IPS-15b (cell line): ENCODE data around the gene BCAP31.
"Not testable (repeated sequence)": the region's sequence is repeated elsewhere in the genome, so short reads cannot be mapped to it uniquely, and the experiment has no call there.

Experiments
- H3K27me3 ChIP-seq: one replicate; pipeline ENCODE4 v1.6.1; 2013; ENCODE audit warnings: low read length; ENCODE audit not compliant: control insufficient read depth, insufficient read depth
- H3K36me3 ChIP-seq: one replicate; pipeline ENCODE4 v1.6.1; 2013; ENCODE audit warnings: low read length; ENCODE audit not compliant: control insufficient read depth, insufficient read depth
- H3K4me1 ChIP-seq: one replicate; pipeline ENCODE4 v1.6.1; 2013; ENCODE audit warnings: mild to moderate bottlenecking, low read length; ENCODE audit not compliant: control insufficient read depth, insufficient read depth
- H3K4me3 ChIP-seq: one replicate; pipeline ENCODE4 v1.5.1; 2013; ENCODE audit warnings: low read depth, low read length
- H3K9ac ChIP-seq: one replicate; pipeline ENCODE4 v1.6.1; 2013; ENCODE audit warnings: low read depth, mild to moderate bottlenecking, low read length
- H3K9me3 ChIP-seq: one replicate; pipeline ENCODE4 v1.6.1; 2013; ENCODE audit warnings: mild to moderate bottlenecking, low read length; ENCODE audit not compliant: control insufficient read depth, insufficient read depth

BCAP31 gene

DNA sequence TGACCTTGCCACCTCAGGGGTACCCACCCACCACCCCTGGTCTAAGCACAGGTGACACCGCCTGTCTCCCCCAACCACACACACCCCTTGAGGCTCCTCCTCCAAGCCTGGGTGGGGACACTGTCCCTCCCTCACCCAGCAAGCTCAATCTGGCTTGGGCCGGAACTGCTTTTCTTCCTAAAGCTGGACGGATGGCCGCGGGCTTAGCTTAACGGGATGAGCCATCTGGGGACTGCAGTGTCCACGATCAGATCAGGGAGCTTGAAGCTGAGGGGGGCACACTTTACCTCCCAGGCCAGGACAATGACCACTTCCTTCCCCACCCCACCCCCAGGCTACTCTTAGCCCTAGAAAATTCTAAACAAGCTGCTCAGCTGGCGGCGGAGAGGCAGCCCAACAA is 37.5 kb downstream of the BCAP31 start:
- no peaks in the 10 kb centered on the region for H3K4me1 ChIP-seq
- H3K36me3 ChIP-seq: peaks cover 10% of the 10 kb centered on the region
- H3K27me3 ChIP-seq: no peaks in the 10 kb centered on the region
- no peaks in the 10 kb centered on the region for H3K9me3 ChIP-seq
- no peak overlapping the region for H3K9ac ChIP-seq
- peak overlapping the region; percentile 43 for H3K4me3 ChIP-seq

DNA sequence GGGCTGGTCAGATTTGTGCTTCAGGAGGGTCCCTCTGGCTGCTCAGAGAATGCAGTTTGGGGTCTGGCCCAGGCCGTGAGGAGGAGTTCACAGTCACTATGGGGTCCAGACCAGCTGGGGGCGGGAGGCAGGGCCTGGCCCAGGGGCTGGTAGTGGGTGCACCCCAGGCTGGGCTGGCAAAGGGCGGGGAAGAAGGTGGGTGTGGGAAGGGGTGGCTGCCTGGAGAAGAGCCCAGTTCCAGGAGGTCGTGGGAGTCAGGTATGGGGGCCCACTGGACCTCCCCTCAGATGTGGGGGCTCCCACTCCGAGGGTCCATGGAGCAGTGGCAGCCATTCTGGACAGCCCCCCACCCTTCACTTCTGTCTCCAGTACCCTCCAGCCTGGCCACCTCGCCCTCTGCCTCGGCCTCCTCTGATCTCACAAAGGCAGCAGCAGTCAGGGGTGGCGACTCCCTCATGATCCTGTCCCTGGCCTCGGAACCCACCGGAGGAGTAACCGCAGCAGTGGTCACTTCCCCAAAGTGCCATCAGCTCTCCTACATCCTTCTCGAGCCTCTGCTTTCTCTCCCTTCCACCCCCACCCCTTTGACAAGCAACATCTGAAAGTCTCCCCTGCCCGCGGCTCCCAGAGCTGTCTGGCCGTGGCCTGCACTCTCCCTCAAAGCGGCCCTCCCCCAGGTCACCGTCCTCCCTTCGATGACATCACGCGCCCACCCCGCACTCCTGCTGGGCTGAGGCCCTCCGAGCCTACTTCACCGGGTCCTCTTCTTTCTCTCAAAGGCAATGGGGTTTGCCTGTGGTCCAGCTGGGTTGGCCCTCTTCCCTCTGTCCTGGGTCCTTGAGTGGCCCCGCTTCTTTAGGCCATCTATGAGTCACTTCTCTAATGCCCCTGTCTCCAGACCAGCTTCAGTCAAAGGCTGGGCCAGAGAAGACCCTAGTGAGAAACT is 38.2 kb downstream of the BCAP31 start:
- H3K9ac ChIP-seq: no peak overlapping the region
- H3K36me3 ChIP-seq: peaks cover 5% of the 10 kb centered on the region

GRCh38 chrX:153685156-153685536 is 39.0 kb downstream of the BCAP31 start:
- H3K4me1 ChIP-seq: no peaks in the 10 kb centered on the region
- H3K27me3 ChIP-seq: no peaks in the 10 kb centered on the region
- H3K9ac ChIP-seq: no peak overlapping the region
- peak overlapping the region; percentile 43 for H3K4me3 ChIP-seq
- peaks cover 3% of the 10 kb centered on the region for H3K36me3 ChIP-seq
- H3K9me3 ChIP-seq: no peaks in the 10 kb centered on the region

More for the DNA sequence above, 38.2 kb downstream of the BCAP31 start:
- peak overlapping the region; percentile 43 for H3K4me3 ChIP-seq
- no peaks in the 10 kb centered on the region for H3K9me3 ChIP-seq
- no peaks in the 10 kb centered on the region for H3K4me1 ChIP-seq
- H3K27me3 ChIP-seq: no peaks in the 10 kb centered on the region

DNA sequence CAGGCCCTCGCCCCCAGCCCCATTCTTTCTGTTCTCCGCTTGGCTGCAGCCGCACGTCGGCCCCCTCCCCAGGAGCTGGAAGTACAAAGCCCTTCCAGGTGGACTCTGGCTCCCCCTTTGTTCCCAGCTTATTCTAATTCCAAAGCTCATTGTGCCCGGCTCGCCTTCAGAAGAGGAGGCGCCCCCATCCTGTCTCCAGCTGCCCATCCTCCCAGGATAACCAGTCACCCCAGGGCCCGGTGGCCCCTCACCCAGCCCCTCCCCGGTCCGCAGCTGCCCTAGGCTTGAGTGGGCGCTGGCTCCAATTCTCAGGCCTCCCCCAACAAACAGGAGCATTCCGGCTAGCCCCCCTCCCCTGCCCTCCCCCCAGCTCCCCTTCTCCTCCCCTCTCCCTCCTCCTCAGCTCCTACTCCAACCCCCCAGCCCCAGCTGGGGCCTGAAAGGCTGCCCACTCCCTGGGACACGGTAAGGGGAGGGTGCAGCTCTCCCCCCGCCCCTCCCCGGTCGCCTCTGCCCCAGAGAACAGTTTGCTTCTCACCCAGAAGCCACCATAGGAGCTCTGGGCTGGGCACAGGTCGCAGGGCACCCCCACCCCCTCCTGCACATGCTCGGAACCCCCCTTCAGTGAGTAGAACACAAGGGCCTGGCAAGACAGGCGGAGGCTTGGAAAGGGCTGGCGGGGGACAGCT is 39.6 kb downstream of the BCAP31 start:
- H3K36me3 ChIP-seq: no peaks in the 10 kb centered on the region
- peak overlapping the region; percentile 43 for H3K4me3 ChIP-seq
- no peaks in the 10 kb centered on the region for H3K27me3 ChIP-seq
- H3K9me3 ChIP-seq: no peaks in the 10 kb centered on the region
- no peaks in the 10 kb centered on the region for H3K4me1 ChIP-seq
- no peak overlapping the region for H3K9ac ChIP-seq

- H3K4me1 ChIP-seq, H3K9me3 ChIP-seq, H3K9ac ChIP-seq, H3K4me3 ChIP-seq, H3K27me3 ChIP-seq, H3K36me3 ChIP-seq: not testable (repeated sequence)
Observed at GRCh38 chrX:153683486-153683885, 40.7 kb downstream of the BCAP31 start.

DNA sequence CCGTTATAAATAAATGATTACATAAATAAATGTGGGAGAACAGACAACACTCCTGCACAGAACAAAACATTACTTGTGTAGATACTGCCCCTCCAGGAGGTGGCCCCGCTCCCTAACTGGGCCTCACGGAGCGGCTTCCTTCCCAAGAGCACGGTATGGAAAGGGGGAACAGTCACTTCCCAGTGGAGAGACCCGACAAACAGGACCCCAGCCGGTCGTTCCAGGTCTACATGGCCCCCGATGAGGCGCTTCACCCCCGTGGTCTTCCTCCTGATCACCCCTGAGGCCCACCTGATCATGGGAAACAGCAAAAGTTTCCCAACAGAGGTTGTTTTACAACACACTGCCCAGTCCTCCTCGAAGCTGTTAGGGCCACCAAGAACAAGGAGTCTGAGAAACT is 43.0 kb downstream of the BCAP31 start:
- Histone ChIP-seq H3K9ac (no peak overlapping the region), H3K9me3 (no peaks in the 10 kb centered on the region), H3K27me3 (no peaks in the 10 kb centered on the region), H3K4me3 (no peak overlapping the region), H3K4me1 (no peaks in the 10 kb centered on the region), H3K36me3 (no peaks in the 10 kb centered on the region)

- Histone ChIP-seq H3K4me1 (no peaks in the 10 kb centered on the region), H3K9ac (no peak overlapping the region), H3K36me3 (no peaks in the 10 kb centered on the region), H3K9me3 (no peaks in the 10 kb centered on the region), H3K27me3 (no peaks in the 10 kb centered on the region), H3K4me3 (no peak overlapping the region)
Observed at GRCh38 chrX:153674219-153674851, 49.9 kb downstream of the BCAP31 start.

DNA sequence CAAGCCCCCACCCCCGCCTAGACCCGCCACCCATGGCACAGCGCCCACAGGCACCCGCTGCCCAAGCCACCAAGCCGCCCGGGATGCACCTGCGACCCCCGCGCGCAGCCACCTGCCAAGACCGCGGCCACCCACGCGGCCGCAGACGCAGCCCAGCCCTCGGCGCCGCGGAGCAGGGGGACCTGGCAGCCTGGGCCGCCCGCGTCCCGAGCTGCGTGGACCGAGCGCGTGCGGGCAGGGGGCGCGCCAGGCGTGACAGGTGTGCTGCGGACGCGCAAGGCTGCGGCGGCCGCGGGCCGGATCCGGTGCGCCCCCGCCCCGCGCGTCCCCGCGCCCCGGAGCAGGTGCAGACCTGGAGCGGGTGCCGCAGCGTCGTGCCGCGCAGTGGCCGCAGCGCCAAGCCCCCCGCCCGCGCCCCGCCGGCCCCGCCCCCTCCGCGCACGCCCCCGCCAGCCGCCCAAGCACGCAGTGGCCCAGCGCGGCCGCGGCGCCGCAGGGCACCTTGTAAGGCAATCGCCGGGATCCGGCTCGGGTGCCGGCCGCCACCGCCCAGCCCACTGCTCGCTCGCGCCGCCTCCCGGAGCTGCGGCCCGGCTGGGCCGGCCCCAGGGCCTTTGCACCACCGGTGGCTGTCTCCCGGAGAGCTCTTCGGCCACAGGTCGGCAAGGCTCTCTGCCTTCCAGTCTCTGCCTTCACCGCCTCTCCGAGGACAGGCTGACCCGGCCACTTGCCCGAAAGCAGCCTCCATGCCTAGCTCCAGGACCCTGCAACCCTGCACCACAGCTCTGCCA is 50.6 kb downstream of the BCAP31 start, which contains the start of gene PNCK:
TSS of gene PNCK (minus strand) at position 386 of the 791 bp plus-strand sequence. CDS start 737 bp downstream, outside the sequence.
- no peaks in the 10 kb centered on the region for H3K27me3 ChIP-seq
- no peaks in the 10 kb centered on the region for H3K9me3 ChIP-seq
- H3K4me3 ChIP-seq: no peak within 1 kb of the TSS
- H3K4me1 ChIP-seq: no peaks in the 10 kb centered on the region
- H3K36me3 ChIP-seq: no peaks in the 10 kb centered on the region
- no peak within 1 kb of the TSS for H3K9ac ChIP-seq

DNA sequence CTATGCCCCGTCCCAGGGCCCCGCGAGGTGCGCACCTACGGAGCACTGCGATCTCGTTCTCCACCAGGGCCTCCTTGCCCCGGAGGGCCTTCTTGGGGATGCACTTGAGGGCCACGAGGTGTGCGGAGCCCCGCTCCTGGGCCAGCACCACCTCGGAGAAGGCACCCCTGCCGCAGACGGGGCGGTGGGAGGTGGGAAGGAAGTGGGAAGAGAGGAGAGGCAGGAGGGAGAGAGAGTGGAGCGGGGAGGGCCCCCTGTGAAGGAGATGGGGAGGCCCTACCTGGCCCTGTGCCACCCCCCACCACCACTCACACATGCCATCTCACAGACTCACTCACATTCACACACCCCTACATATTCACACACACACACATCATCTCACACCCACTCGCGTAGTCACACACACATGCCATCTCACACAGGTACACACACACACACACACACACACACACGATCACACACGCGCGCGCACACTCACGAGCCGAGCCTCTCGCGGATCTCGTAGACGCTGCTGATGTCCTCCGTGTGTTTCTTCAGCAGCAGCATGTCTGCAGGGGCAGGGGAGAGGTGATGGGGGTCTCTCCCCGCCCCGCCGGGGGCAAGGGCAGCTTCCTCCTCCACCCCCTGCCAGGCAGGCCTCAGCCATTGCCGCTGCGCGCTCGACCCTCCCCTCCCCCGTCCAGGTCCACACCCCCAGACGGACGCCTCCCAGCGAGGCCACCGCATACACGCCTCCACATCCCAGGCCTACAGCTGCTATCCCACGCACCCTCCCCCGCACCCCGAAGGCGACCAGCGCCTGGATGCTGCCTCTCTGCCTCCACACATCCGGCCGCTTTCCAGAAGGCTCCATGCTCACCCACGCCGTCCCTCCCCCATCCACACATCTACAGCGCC is 51.4 kb downstream of the BCAP31 start:
- Histone ChIP-seq H3K4me1 (no peaks in the 10 kb centered on the region), H3K9ac (no peak overlapping the region), H3K9me3 (no peaks in the 10 kb centered on the region), H3K36me3 (no peaks in the 10 kb centered on the region), H3K4me3 (no peak overlapping the region), H3K27me3 (no peaks in the 10 kb centered on the region)

DNA sequence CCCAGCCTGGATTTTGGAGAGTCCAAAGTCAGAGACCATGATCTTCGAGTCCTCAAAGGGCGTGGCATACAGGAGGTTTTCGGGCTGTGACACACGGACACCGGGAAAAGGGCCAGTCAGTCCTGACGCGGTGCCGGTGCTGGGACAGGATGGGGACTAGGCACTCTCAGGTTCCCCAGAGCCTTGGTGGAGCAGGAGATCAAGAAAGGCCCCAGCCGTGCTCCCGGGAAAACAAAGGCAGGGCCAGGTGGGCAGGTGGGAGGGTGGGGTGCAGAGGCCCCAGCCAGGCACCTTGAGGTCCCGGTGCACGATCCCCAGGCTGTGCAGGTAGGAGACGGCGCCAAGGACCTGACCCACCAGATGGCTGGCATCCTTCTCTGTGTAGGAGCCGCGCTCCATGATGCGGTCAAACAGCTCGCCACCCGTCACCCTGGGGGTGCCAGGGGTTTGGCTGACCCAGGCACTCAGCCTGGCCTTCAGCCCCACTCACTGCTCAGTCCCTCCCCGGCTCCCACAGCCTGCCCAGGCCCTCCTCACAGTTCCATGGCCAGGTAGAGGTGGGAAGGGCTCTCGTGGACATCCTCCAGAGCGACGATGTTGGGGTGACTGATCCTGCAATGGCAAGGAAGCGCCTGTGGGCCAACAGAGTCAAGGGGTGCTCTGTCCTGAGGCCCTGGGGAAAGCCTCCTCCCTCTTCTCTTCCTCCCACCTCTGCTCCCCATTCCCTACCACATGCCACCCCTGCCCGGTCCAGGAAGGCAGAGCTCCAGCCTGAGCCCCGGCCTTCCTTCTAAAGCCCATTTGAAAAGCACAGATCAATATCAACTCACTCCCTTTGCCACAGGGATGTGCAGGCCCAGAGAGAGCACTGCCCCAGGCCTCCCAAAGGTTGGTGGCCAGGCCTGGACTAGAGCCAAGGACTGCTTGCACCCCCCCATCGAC is 52.3 kb downstream of the BCAP31 start:
- peaks cover 2% of the 10 kb centered on the region for H3K27me3 ChIP-seq
- no peaks in the 10 kb centered on the region for H3K36me3 ChIP-seq
- H3K4me3 ChIP-seq: no peak overlapping the region

More for the DNA sequence above, 52.3 kb downstream of the BCAP31 start:
- H3K9me3 ChIP-seq: no peaks in the 10 kb centered on the region
- no peak overlapping the region for H3K9ac ChIP-seq
- no peaks in the 10 kb centered on the region for H3K4me1 ChIP-seq
